ENCODE results near the gene SNX21.

GRCh38 chr20:45810191-45810970, 23.2 kb upstream of the SNX21 start:
- TF ChIP-seq CTCF (IDR thresholded peaks at IDR 0.05; ENCODE audit: insufficient read depth, low read length) (no peak), POLR2AphosphoS5 (IDR thresholded peaks at IDR 0.05; ENCODE audit: low read depth) (no peak), REST (IDR thresholded peaks at IDR 0.05; ENCODE audit: insufficient replicate concordance, low read depth) (no peak), GABPA (IDR thresholded peaks at IDR 0.05; ENCODE audit: low read depth) (no peak), SPI1 (IDR thresholded peaks at IDR 0.05; ENCODE audit: borderline replicate concordance, low read depth) (no peak)

All from HL-60 (cell line).